Astrocyte of the cerebellum (primary cell): Measurements from ENCODE around the gene MTHFR.

Experiments used
- DNase-seq: peaks from one replicate; pipeline ENCODE4 v3.0.0-alpha.2; 2011; ENCODE audit warnings: low read depth
- H3K4me3 ChIP-seq: 2 replicates; pipeline ENCODE4 v1.5.1; 2011; ENCODE audit warnings: mild to moderate bottlenecking, low read depth, low read length, moderate library complexity
- CTCF ChIP-seq: IDR thresholded peaks from 2 replicates; pipeline ENCODE4 v1.5.1; 2012; ENCODE audit warnings: low read length, low read depth, moderate library complexity, mild to moderate bottlenecking; ENCODE audit errors: missing control alignments
- in situ Hi-C: cut with HindIII; loops from 2 replicates; pipeline ENCODE4 v1.10.0; 2017; ENCODE audit warnings: low sequenced_read_pairs

MTHFR gene

GRCh38 chr1:11774753-11775152 is 31.0 kb downstream of the MTHFR start:
- no peak overlapping the region for H3K4me3 ChIP-seq
- no peak for TF ChIP-seq CTCF
- no peak for DNase-seq
- in situ Hi-C loops, result loop anchor here (5.0 kb wide), 2 partner anchors 57 to 93 kb away; no protein-coding TSS in a partner anchor

- TF ChIP-seq CTCF, result no peak
- H3K4me3 ChIP-seq, result no peak overlapping the region
- in situ Hi-C loops, result loop anchor here (5.0 kb wide), 2 partner anchors 55 to 95 kb away; no protein-coding TSS in a partner anchor
- no peak for DNase-seq
These were observed 33.3 kb downstream of the MTHFR start for GRCh38 chr1:11772458-11772857.

GRCh38 chr1:11771481-11772043 is 34.2 kb downstream of the MTHFR start:
- no peak for TF ChIP-seq CTCF
- in situ Hi-C loops, result loop anchor here (5.0 kb wide), 2 partner anchors 54 to 96 kb away; no protein-coding TSS in a partner anchor
- no peak overlapping the region for H3K4me3 ChIP-seq
- no peak for DNase-seq

GRCh38 chr1:11770011-11770410 is 35.8 kb downstream of the MTHFR start:
- TF ChIP-seq CTCF, result no peak

GRCh38 chr1:11769274-11769673 is 36.5 kb downstream of the MTHFR start:
- H3K4me3 ChIP-seq, result no peak overlapping the region
- DNase-seq, result no peak
- TF ChIP-seq CTCF, result no peak
- in situ Hi-C loops, result no loop called here

More at GRCh38 chr1:11770011-11770410, 35.8 kb downstream of the MTHFR start:
- H3K4me3 ChIP-seq, result no peak overlapping the region
- in situ Hi-C loops, result loop anchor here (5.0 kb wide), 2 partner anchors 53 to 97 kb away; no protein-coding TSS in a partner anchor
- DNase-seq, result no peak

- in situ Hi-C loops, result no loop called here
- no peak for DNase-seq
- no peak overlapping the region for H3K4me3 ChIP-seq
- TF ChIP-seq CTCF, result no peak
These were observed 36.9 kb downstream of the MTHFR start for GRCh38 chr1:11768821-11769220.
